Measurements from ENCODE around the gene RALGPS1. TPM values are rescaled to one million over a fixed set of nuclear protein-coding genes. Genes with fewer than 3 reads are reported as not detected.
"Not testable (repeated sequence)": the region's sequence is repeated elsewhere in the genome, so short reads cannot be mapped to it uniquely, and the experiment has no call there.

Gene RALGPS1
- total RNA-seq, 1 donor from 2014 or later, result 21.1 TPM

- ATAC-seq (peak; percentile 34), DNase-seq (no peak)
- intact Hi-C loops (cut with micrococcal nuclease), result no loop called here
Observed at GRCh38 chr9:127014216-127014909, 99.8 kb downstream of the RALGPS1 start.

- intact Hi-C loops (cut with micrococcal nuclease), result no loop called here
- ATAC-seq (no peak), DNase-seq (no peak)
Observed at GRCh38 chr9:127014910-127015540, 100.4 kb downstream of the RALGPS1 start.

- DNase-seq, result no peak
- no peak for ATAC-seq
- intact Hi-C loops (cut with micrococcal nuclease), result no loop called here
Observed at GRCh38 chr9:127015921-127016512, 101.4 kb downstream of the RALGPS1 start.

GRCh38 chr9:127017979-127018378 lies 103.4 kb downstream of the RALGPS1 start:
- ATAC-seq; intact Hi-C loops (cut with micrococcal nuclease); DNase-seq: not testable (repeated sequence)

- ATAC-seq (no peak), DNase-seq (no peak)
- intact Hi-C loops (cut with micrococcal nuclease), result no loop called here
Observed at GRCh38 chr9:127018935-127019334, 104.4 kb downstream of the RALGPS1 start.

- intact Hi-C loops (cut with micrococcal nuclease), result no loop called here
- ATAC-seq (no peak), DNase-seq (no peak)
Observed at GRCh38 chr9:127020036-127020801, 105.6 kb downstream of the RALGPS1 start.

- DNase-seq (no peak), ATAC-seq (no peak)
- intact Hi-C loops (cut with micrococcal nuclease), result no loop called here
Observed at GRCh38 chr9:127020802-127021078, 106.2 kb downstream of the RALGPS1 start.

GRCh38 chr9:127021664-127022363 lies 107.2 kb downstream of the RALGPS1 start:
- ATAC-seq (peak; percentile 98), DNase-seq (peak; percentile 91)
- intact Hi-C loops (cut with micrococcal nuclease), result no loop called here

- intact Hi-C loops (cut with micrococcal nuclease), result no loop called here
- peak; percentile 33 for ATAC-seq
- no peak for DNase-seq
Observed at GRCh38 chr9:127022913-127023660, 108.5 kb downstream of the RALGPS1 start.

- no peak for DNase-seq
- intact Hi-C loops (cut with micrococcal nuclease), result no loop called here
- no peak for ATAC-seq
Observed at GRCh38 chr9:127025042-127025441, 110.5 kb downstream of the RALGPS1 start.

- ATAC-seq (no peak), DNase-seq (no peak)
- intact Hi-C loops (cut with micrococcal nuclease), result no loop called here
Observed at GRCh38 chr9:127027694-127028093, 113.1 kb downstream of the RALGPS1 start.

- DNase-seq (no peak), ATAC-seq (no peak)
- intact Hi-C loops (cut with micrococcal nuclease), result no loop called here
Observed at GRCh38 chr9:127029548-127029947, 115.0 kb downstream of the RALGPS1 start.

GRCh38 chr9:127030814-127031740 lies 116.5 kb downstream of the RALGPS1 start:
- ATAC-seq (no peak), DNase-seq (no peak)
- intact Hi-C loops (cut with micrococcal nuclease), result no loop called here

- intact Hi-C loops (cut with micrococcal nuclease), result no loop called here
- ATAC-seq (no peak), DNase-seq (no peak)
Observed at GRCh38 chr9:127032256-127032655, 117.7 kb downstream of the RALGPS1 start.

- ATAC-seq (no peak), DNase-seq (no peak)
- intact Hi-C loops (cut with micrococcal nuclease), result no loop called here
Observed at GRCh38 chr9:127033061-127033460, 118.5 kb downstream of the RALGPS1 start.

- ATAC-seq, result peak; percentile 5
- no peak for DNase-seq
- intact Hi-C loops (cut with micrococcal nuclease), result no loop called here
Observed at GRCh38 chr9:127033789-127034188, 119.2 kb downstream of the RALGPS1 start.

GRCh38 chr9:127034691-127035090 lies 120.1 kb downstream of the RALGPS1 start:
- ATAC-seq (no peak), DNase-seq (no peak)
- intact Hi-C loops (cut with micrococcal nuclease), result no loop called here

GRCh38 chr9:127035423-127035822 lies 120.8 kb downstream of the RALGPS1 start:
- DNase-seq (peak; percentile 71), ATAC-seq (peak; percentile 93)
- intact Hi-C loops (cut with micrococcal nuclease), result no loop called here

All from left ventricle myocardium superior (tissue), 1 donor.